WTC11 (cell line): ENCODE data around the gene TANGO6. TPM values are rescaled to one million over a fixed set of nuclear protein-coding genes. Genes with fewer than 3 reads are reported as not detected.

Experiments used
- ATAC-seq: fragments of 200-7000 bp; cut with Tn5 transposase; 2 replicates; pipeline ENCODE4 v1.10.0; 2021; ENCODE audit warnings: mild to moderate bottlenecking, moderate library complexity
- CTCF ChIA-PET: fragments of 300-600 bp; sonication (Branson Sonifier 250); formaldehyde crosslinking; loops from one replicate; lab custom pipeline; 2021; ENCODE audit warnings: antibody characterized with exemption; lab: Charles Lee
- POLR2A ChIA-PET: fragments of 350-600 bp; sonication (Branson Sonifier 250); formaldehyde crosslinking; loops from one replicate; lab custom pipeline; 2021; ENCODE audit warnings: antibody characterized with exemption; lab: Charles Lee
- DNase-seq: peaks from one replicate; pipeline ENCODE4 v3.0.0; 2021; ENCODE audit warnings: low spot score
- H3K27ac Mint-ChIP-seq: 2 replicates; pipeline ENCODE4 v1.8.0; 2021; ENCODE audit warnings: mixed read lengths
- H3K27me3 Mint-ChIP-seq: 2 replicates; pipeline ENCODE4 v1.8.0; 2021; ENCODE audit warnings: low read depth, mild to moderate bottlenecking, moderate library complexity, mixed read lengths
- H3K36me3 Mint-ChIP-seq: 2 replicates; pipeline ENCODE4 v1.8.0; 2021; ENCODE audit warnings: mixed read lengths
- H3K4me1 Mint-ChIP-seq: 2 replicates; pipeline ENCODE4 v1.8.0; 2022; ENCODE audit warnings: mixed read lengths
- H3K4me3 Mint-ChIP-seq: 2 replicates; pipeline ENCODE4 v1.8.0; 2021; ENCODE audit warnings: mild to moderate bottlenecking, moderate library complexity, mixed read lengths
- H3K9me3 Mint-ChIP-seq: 2 replicates; pipeline ENCODE4 v1.8.0; 2021; ENCODE audit warnings: mixed read lengths
- ATF1 ChIP-seq: sonication (generic); formaldehyde crosslinking; IDR thresholded peaks from 2 replicates; pipeline ENCODE4 v1.8.1; 2023; ENCODE audit warnings: mild to moderate bottlenecking, moderate library complexity, missing genetic modification reagents
- ATF6 ChIP-seq: sonication (generic); formaldehyde crosslinking; IDR thresholded peaks from 2 replicates; pipeline ENCODE4 v1.8.1; 2023; ENCODE audit warnings: mild to moderate bottlenecking, missing genetic modification reagents
- CREB1 ChIP-seq: sonication (generic); formaldehyde crosslinking; IDR thresholded peaks from 2 replicates; pipeline ENCODE4 v1.8.0; 2023; ENCODE audit warnings: mild to moderate bottlenecking, missing genetic modification reagents
- FOXJ3 ChIP-seq: sonication (generic); formaldehyde crosslinking; IDR thresholded peaks from 2 replicates; pipeline ENCODE4 v1.9.0; 2021; ENCODE audit warnings: missing genetic modification reagents, mild to moderate bottlenecking, borderline replicate concordance
- IRF2 ChIP-seq: sonication (generic); formaldehyde crosslinking; IDR thresholded peaks from 2 replicates; pipeline ENCODE4 v1.8.0; 2022; ENCODE audit warnings: low read depth, missing genetic modification reagents, borderline replicate concordance
- JUN ChIP-seq: sonication (generic); formaldehyde crosslinking; IDR thresholded peaks from 2 replicates; pipeline ENCODE4 v1.8.0; 2023; ENCODE audit warnings: mild to moderate bottlenecking, missing genetic modification reagents
- RELA ChIP-seq: sonication (generic); formaldehyde crosslinking; IDR thresholded peaks from 2 replicates; pipeline ENCODE4 v1.8.1; 2022; ENCODE audit warnings: missing genetic modification reagents, mild to moderate bottlenecking, borderline replicate concordance
- TEAD1 ChIP-seq: sonication (generic); formaldehyde crosslinking; IDR thresholded peaks from 2 replicates; pipeline ENCODE4 v1.8.0; 2022; ENCODE audit warnings: mild to moderate bottlenecking, missing genetic modification reagents
- TP53 ChIP-seq: sonication (generic); formaldehyde crosslinking; IDR thresholded peaks from 2 replicates; pipeline ENCODE4 v1.8.1; 2023; ENCODE audit warnings: mild to moderate bottlenecking, missing genetic modification reagents
- ZBTB21 ChIP-seq: sonication (generic); formaldehyde crosslinking; IDR thresholded peaks from 2 replicates; pipeline ENCODE4 v1.8.1; 2023; ENCODE audit warnings: mild to moderate bottlenecking, missing genetic modification reagents, borderline replicate concordance
- ZNF671 ChIP-seq: fragments of 250-450 bp; sonication (Bioruptor Pico); IDR thresholded peaks from 2 replicates; pipeline ENCODE4 v1.8.0; 2021; ENCODE audit warnings: mild to moderate bottlenecking
- total RNA-seq: library from RNA; stranded (reverse); gene quantifications from 3 replicates; pipeline ENCODE4 v1.2.3, GENCODE V29; 2021
- TF ChIP-seq, protein P1 (sequence below): sonication (generic); formaldehyde crosslinking; IDR thresholded peaks from 2 replicates; pipeline ENCODE4 v1.8.1; 2022; ENCODE audit warnings: mild to moderate bottlenecking, missing genetic modification reagents, moderate library complexity, borderline replicate concordance
- TF ChIP-seq, protein P2 (sequence below): fragments of 250-450 bp; sonication (Bioruptor Pico); IDR thresholded peaks from 2 replicates; pipeline ENCODE4 v2.1.2; 2022; ENCODE audit warnings: mild to moderate bottlenecking, moderate library complexity
- TF ChIP-seq, protein P3 (sequence below): sonication (generic); formaldehyde crosslinking; conservative IDR thresholded peaks from 2 replicates; pipeline ENCODE4 v1.8.1; 2023; ENCODE audit warnings: mild to moderate bottlenecking, low read depth, missing genetic modification reagents, moderate library complexity

The TANGO6 gene
- total RNA-seq, 1 experiment from 2014 or later = 15.6 TPM

DNA sequence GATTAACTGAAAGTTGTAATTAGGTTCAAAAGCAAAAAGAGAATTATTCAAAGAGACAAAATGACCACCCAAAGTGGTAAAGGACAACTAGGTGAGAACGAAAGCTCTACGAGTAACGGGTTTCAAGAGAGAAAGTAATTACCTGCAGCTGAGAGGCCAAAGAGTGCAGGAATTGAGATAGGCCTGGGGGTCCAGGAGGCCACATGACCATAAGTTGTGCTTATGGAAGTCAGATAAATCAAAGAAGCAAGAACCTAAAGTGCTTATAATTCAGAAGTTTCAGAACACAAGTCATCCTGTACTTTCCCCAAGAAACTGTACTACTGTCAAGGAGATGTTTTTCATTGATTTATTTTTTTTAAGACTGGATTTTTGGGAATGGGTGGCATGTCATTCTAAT, 91.1 kb downstream of the TANGO6 start:
- Mint-ChIP-seq H3K4me3 (no peak overlapping the region), H3K9me3 (peaks cover 18% of the 10 kb centered on the region), H3K27me3 (no peaks in the 10 kb centered on the region), H3K36me3 (peaks cover 32% of the 10 kb centered on the region), H3K27ac (no peak overlapping the region; the same call in 1 of the 2 replicates), H3K4me1 (peaks cover 5% of the 10 kb centered on the region; the same call in 1 of the 2 replicates)
- POLR2A ChIA-PET = no interaction called here
- no peak for DNase-seq
- CTCF ChIA-PET = no interaction called here
- ATAC-seq = no peak
- TF ChIP-seq ZNF671 (CRISPR knock-in tag) (no peak), ATF1 (CRISPR knock-in tag) (no peak), FOXJ3 (CRISPR knock-in tag) (no peak), IRF2 (CRISPR knock-in tag) (no peak), ZBTB21 (no peak), ATF6 (CRISPR knock-in tag) (no peak), JUN (CRISPR knock-in tag) (no peak), TEAD1 (CRISPR knock-in tag) (no peak)
- TF ChIP-seq, protein P1, sequence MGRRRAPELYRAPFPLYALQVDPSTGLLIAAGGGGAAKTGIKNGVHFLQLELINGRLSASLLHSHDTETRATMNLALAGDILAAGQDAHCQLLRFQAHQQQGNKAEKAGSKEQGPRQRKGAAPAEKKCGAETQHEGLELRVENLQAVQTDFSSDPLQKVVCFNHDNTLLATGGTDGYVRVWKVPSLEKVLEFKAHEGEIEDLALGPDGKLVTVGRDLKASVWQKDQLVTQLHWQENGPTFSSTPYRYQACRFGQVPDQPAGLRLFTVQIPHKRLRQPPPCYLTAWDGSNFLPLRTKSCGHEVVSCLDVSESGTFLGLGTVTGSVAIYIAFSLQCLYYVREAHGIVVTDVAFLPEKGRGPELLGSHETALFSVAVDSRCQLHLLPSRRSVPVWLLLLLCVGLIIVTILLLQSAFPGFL (CRISPR knock-in tag) = no peak
- TF ChIP-seq, protein P2, sequence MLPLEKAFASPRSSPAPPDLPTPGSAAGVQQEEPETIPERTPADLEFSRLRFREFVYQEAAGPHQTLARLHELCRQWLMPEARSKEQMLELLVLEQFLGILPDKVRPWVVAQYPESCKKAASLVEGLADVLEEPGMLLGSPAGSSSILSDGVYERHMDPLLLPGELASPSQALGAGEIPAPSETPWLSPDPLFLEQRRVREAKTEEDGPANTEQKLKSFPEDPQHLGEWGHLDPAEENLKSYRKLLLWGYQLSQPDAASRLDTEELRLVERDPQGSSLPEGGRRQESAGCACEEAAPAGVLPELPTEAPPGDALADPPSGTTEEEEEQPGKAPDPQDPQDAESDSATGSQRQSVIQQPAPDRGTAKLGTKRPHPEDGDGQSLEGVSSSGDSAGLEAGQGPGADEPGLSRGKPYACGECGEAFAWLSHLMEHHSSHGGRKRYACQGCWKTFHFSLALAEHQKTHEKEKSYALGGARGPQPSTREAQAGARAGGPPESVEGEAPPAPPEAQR (CRISPR knock-in tag) = no peak

DNA sequence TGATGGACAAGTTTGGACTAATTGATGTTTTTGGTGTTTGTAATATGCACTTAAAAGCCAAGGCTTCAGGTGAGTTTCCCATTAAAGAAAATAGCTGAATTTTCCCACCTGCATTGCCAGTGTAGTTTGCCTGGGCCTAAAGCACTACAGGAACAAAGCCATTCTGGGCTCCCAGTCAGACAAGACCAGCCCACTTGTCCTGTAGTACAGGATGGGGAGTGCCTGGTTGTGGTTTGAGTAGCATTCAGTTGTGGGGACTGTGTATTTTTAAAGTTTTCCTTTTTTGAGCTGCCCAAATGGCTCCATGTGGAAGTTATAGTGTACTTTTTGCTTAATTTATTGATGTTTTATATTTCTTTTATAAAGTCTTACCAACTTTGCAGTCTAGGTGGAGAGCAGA, 91.7 kb downstream of the TANGO6 start:
- Mint-ChIP-seq H3K27ac (no peak overlapping the region), H3K27me3 (no peaks in the 10 kb centered on the region), H3K36me3 (peaks cover 31% of the 10 kb centered on the region), H3K4me3 (no peak overlapping the region), H3K9me3 (peaks cover 18% of the 10 kb centered on the region), H3K4me1 (peaks cover 5% of the 10 kb centered on the region; the same call in 1 of the 2 replicates)
- no peak for TF ChIP-seq CREB1 (CRISPR knock-in tag)
- TF ChIP-seq, protein P3, sequence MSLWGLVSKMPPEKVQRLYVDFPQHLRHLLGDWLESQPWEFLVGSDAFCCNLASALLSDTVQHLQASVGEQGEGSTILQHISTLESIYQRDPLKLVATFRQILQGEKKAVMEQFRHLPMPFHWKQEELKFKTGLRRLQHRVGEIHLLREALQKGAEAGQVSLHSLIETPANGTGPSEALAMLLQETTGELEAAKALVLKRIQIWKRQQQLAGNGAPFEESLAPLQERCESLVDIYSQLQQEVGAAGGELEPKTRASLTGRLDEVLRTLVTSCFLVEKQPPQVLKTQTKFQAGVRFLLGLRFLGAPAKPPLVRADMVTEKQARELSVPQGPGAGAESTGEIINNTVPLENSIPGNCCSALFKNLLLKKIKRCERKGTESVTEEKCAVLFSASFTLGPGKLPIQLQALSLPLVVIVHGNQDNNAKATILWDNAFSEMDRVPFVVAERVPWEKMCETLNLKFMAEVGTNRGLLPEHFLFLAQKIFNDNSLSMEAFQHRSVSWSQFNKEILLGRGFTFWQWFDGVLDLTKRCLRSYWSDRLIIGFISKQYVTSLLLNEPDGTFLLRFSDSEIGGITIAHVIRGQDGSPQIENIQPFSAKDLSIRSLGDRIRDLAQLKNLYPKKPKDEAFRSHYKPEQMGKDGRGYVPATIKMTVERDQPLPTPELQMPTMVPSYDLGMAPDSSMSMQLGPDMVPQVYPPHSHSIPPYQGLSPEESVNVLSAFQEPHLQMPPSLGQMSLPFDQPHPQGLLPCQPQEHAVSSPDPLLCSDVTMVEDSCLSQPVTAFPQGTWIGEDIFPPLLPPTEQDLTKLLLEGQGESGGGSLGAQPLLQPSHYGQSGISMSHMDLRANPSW (CRISPR knock-in tag) = no peak
- no peak for TF ChIP-seq RELA (CRISPR knock-in tag)
- TF ChIP-seq JUN (CRISPR knock-in tag) = no peak
- no peak for TF ChIP-seq TP53 (CRISPR knock-in tag)
- POLR2A ChIA-PET = no interaction called here
- ATAC-seq = no peak
- no peak for DNase-seq
- CTCF ChIA-PET = no interaction called here
